ENCODE measurements around the gene DIAPH2. TPM values are rescaled to one million over a fixed set of nuclear protein-coding genes. Genes with fewer than 3 reads are reported as not detected.

Gene DIAPH2
- total RNA-seq, 1 donor from 2014 or later = 32.9 TPM

- no peaks in the 10 kb centered on the region for H3K36me3 ChIP-seq
- H3K27ac ChIP-seq = no peak overlapping the region
- intact Hi-C loops (cut with DNase I) = no loop called here
- no peaks in the 10 kb centered on the region for H3K27me3 ChIP-seq
- no peak for ATAC-seq
- no peaks in the 10 kb centered on the region for H3K9me3 ChIP-seq
- H3K4me1 ChIP-seq = no peaks in the 10 kb centered on the region
- TF ChIP-seq, protein P1, sequence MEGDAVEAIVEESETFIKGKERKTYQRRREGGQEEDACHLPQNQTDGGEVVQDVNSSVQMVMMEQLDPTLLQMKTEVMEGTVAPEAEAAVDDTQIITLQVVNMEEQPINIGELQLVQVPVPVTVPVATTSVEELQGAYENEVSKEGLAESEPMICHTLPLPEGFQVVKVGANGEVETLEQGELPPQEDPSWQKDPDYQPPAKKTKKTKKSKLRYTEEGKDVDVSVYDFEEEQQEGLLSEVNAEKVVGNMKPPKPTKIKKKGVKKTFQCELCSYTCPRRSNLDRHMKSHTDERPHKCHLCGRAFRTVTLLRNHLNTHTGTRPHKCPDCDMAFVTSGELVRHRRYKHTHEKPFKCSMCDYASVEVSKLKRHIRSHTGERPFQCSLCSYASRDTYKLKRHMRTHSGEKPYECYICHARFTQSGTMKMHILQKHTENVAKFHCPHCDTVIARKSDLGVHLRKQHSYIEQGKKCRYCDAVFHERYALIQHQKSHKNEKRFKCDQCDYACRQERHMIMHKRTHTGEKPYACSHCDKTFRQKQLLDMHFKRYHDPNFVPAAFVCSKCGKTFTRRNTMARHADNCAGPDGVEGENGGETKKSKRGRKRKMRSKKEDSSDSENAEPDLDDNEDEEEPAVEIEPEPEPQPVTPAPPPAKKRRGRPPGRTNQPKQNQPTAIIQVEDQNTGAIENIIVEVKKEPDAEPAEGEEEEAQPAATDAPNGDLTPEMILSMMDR (IDR thresholded peaks at IDR 0.05) = no peak
- no peak for DNase-seq
- no peak overlapping the region for H3K4me3 ChIP-seq
Measured at GRCh38 chrX:97602465-97603258, 918.0 kb downstream of the DIAPH2 start.

DNA sequence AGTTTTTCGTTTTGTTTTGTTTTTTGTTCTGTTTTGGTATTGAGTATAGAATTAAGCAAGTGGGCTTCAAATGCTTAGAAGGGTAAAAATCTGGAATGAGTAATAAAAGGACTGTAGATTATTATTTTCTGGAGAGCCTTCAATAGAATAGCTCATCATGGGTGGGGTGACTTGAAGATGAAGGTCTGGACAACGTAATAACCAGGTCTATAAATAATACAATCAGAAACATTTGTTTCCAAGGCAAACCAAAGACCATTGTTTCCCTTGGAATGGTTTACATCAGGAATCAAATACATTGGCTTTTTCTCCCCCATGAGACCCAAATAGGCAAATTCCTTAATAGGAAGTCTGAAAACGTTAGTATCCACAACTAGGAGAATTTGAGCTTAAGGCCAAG, 920.6 kb downstream of the DIAPH2 start:
- TF ChIP-seq, protein P1 (IDR thresholded peaks at IDR 0.05) = no peak
- DNase-seq (no peak), ATAC-seq (no peak)
- Histone ChIP-seq H3K4me3 (no peak overlapping the region), H3K9me3 (no peaks in the 10 kb centered on the region), H3K27me3 (no peaks in the 10 kb centered on the region), H3K36me3 (no peaks in the 10 kb centered on the region), H3K27ac (no peak overlapping the region), H3K4me1 (no peaks in the 10 kb centered on the region)
- intact Hi-C loops (cut with DNase I) = no loop called here

DNA sequence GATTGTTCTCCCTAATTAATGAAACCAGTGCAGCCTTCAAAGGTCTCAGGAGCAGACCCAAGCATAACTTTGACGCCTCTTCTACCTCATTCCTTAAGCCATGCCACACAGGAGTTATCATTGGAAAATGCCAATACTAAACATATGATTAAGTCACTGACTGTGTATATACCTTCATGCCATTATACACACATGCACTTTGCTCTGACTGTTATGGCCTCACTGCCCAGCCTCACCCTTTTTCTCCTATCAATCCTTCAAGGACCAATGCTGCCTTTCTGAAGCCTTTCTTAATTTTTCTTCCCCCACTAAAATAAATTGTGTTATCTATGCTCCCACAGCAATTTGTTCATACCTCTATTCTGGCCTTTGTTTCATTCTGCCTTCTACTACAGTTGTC, 924.7 kb downstream of the DIAPH2 start:
- no peaks in the 10 kb centered on the region for H3K27me3 ChIP-seq
- H3K9me3 ChIP-seq = no peaks in the 10 kb centered on the region
- H3K4me1 ChIP-seq = no peaks in the 10 kb centered on the region
- intact Hi-C loops (cut with DNase I) = no loop called here
- H3K36me3 ChIP-seq = no peaks in the 10 kb centered on the region
- H3K4me3 ChIP-seq = no peak overlapping the region
- TF ChIP-seq, protein P1 (IDR thresholded peaks at IDR 0.05) = no peak
- DNase-seq = no peak
- no peak for ATAC-seq
- no peak overlapping the region for H3K27ac ChIP-seq

GRCh38 chrX:97609938-97610337, 925.3 kb downstream of the DIAPH2 start:
- no peak for DNase-seq
- intact Hi-C loops (cut with DNase I) = no loop called here
- no peak for ATAC-seq

GRCh38 chrX:97616883-97617530, 932.4 kb downstream of the DIAPH2 start:
- intact Hi-C loops (cut with DNase I) = no loop called here
- Histone ChIP-seq H3K27me3 (no peaks in the 10 kb centered on the region), H3K4me3 (no peak overlapping the region), H3K27ac (no peak overlapping the region), H3K36me3 (no peaks in the 10 kb centered on the region), H3K9me3 (no peaks in the 10 kb centered on the region), H3K4me1 (no peaks in the 10 kb centered on the region)
- TF ChIP-seq, protein P1 (IDR thresholded peaks at IDR 0.05) = no peak
- DNase-seq (no peak), ATAC-seq (peak; percentile 53)

More at GRCh38 chrX:97609938-97610337, 925.3 kb downstream of the DIAPH2 start:
- Histone ChIP-seq H3K4me3 (no peak overlapping the region), H3K9me3 (no peaks in the 10 kb centered on the region), H3K27ac (no peak overlapping the region), H3K4me1 (no peaks in the 10 kb centered on the region), H3K36me3 (no peaks in the 10 kb centered on the region), H3K27me3 (no peaks in the 10 kb centered on the region)
- TF ChIP-seq, protein P1 (IDR thresholded peaks at IDR 0.05) = no peak
